CD14-positive monocyte (primary cell): ENCODE data around the gene ZNF726. TPM values are rescaled to one million over a fixed set of nuclear protein-coding genes. Genes with fewer than 3 reads are reported as not detected.

Source experiments
- DNase-seq, 3 donors: peaks; one replicate each; pipeline ENCODE4 v3.0.0-alpha.2; 2011 to 2022
- H2AFZ ChIP-seq: 2 replicates; pipeline ENCODE4 v1.6.0; 2012; ENCODE audit warnings: mild to moderate bottlenecking, low read depth, low read length, inconsistent platforms; ENCODE audit not compliant: insufficient read depth, poor library complexity, severe bottlenecking
- H3K27ac ChIP-seq, 2 donors: 1 replicate in 1 of 2; 2 replicates in 1 of 2; pipeline ENCODE4 v1.5.1; 2012 to 2013; ENCODE audit warnings: low read length in 2 of 2, control low read depth in 1 of 2, inconsistent platforms in 1 of 2, low read depth in 1 of 2, mild to moderate bottlenecking in 1 of 2
- H3K27me3 ChIP-seq, 2 donors: one replicate each; pipeline versions ENCODE4 v1.6.0 to v1.6.1; 2011 to 2013; ENCODE audit warnings: low read length in 2 of 2; ENCODE audit not compliant: control insufficient read depth in 2 of 2, insufficient read depth in 2 of 2
- H3K36me3 ChIP-seq, 2 donors: replicated peaks in 1 of 2; 1 replicate in 1 of 2; 2 replicates in 1 of 2; pipeline versions ENCODE4 v1.5.1 to v1.6.1; 2012 to 2013; ENCODE audit warnings: low read length in 2 of 2, control low read depth in 1 of 2, inconsistent platforms in 1 of 2, mild to moderate bottlenecking in 1 of 2; ENCODE audit not compliant: insufficient read depth in 2 of 2, control insufficient read depth in 1 of 2
- H3K4me1 ChIP-seq, 2 donors: 1 replicate in 1 of 2; 2 replicates in 1 of 2; pipeline versions ENCODE4 v1.5.1 to v1.6.1; 2012 to 2013; ENCODE audit warnings: low read length in 2 of 2, control low read depth in 1 of 2, inconsistent platforms in 1 of 2, mild to moderate bottlenecking in 1 of 2, moderate library complexity in 1 of 2; ENCODE audit not compliant: insufficient read depth in 2 of 2, control insufficient read depth in 1 of 2
- H3K4me2 ChIP-seq: replicated peaks from 2 replicates; pipeline ENCODE3; 2012; ENCODE audit warnings: low read length, moderate library complexity, mild to moderate bottlenecking; ENCODE audit not compliant: poor library complexity, severe bottlenecking; ENCODE audit errors: extremely low read depth
- H3K4me3 ChIP-seq, 3 experiments: fragments of 200-600 bp in 1 of 3; sonication (generic) in 1 of 3; replicated peaks in 1 of 3; 1 replicate in 2 of 3; 2 replicates in 1 of 3; pipeline ENCODE4 v1.5.1; 2011 to 2013; ENCODE audit warnings: low read length in 3 of 3, mild to moderate bottlenecking in 3 of 3, control low read depth in 2 of 3, low read depth in 2 of 3, inconsistent platforms in 1 of 3, moderate library complexity in 1 of 3
- H3K79me2 ChIP-seq: 2 replicates; pipeline ENCODE4 v1.6.0; 2012; ENCODE audit warnings: mild to moderate bottlenecking, control low read depth, inconsistent platforms, low read length, moderate library complexity; ENCODE audit not compliant: insufficient read depth
- H3K9ac ChIP-seq: 2 replicates; pipeline ENCODE4 v1.6.0; 2017; ENCODE audit warnings: low read length, mild to moderate bottlenecking; ENCODE audit not compliant: insufficient read depth, poor library complexity, severe bottlenecking
- H3K9me3 ChIP-seq, 2 donors: replicated peaks in 1 of 2; 1 replicate in 1 of 2; 2 replicates in 1 of 2; pipeline versions ENCODE4 v1.5.1 to v1.6.1; 2012 to 2013; ENCODE audit warnings: low read length in 2 of 2, control low read depth in 1 of 2; ENCODE audit not compliant: control insufficient read depth in 1 of 2, insufficient read depth in 1 of 2
- H4K20me1 ChIP-seq: 2 replicates; pipeline ENCODE4 v1.6.0; 2012; ENCODE audit warnings: mild to moderate bottlenecking, low read length, control low read depth, moderate library complexity; ENCODE audit not compliant: insufficient read depth
- H3K27ac Mint-ChIP-seq, 7 donors: one replicate each; pipeline ENCODE4 v1.8.0; 2020; ENCODE audit warnings: mild to moderate bottlenecking in 7 of 7, mixed read lengths in 7 of 7, moderate library complexity in 6 of 7, inconsistent platforms in 2 of 7
- H3K27me3 Mint-ChIP-seq, 3 donors: one replicate each; pipeline ENCODE4 v1.8.0; 2021 to 2022; ENCODE audit warnings: low read depth in 3 of 3, mild to moderate bottlenecking in 3 of 3, mixed read lengths in 3 of 3, moderate library complexity in 3 of 3, inconsistent platforms in 1 of 3
- H3K36me3 Mint-ChIP-seq, 2 donors: one replicate each; pipeline ENCODE4 v1.8.0; 2020; ENCODE audit warnings: mixed read lengths in 2 of 2, inconsistent platforms in 1 of 2, mild to moderate bottlenecking in 1 of 2
- H3K4me1 Mint-ChIP-seq: one replicate; pipeline ENCODE4 v1.8.0; 2020; ENCODE audit warnings: mild to moderate bottlenecking, mixed read lengths
- H3K4me3 Mint-ChIP-seq, 2 donors: one replicate each; pipeline ENCODE4 v1.8.0; 2020; ENCODE audit warnings: mild to moderate bottlenecking in 2 of 2, mixed read lengths in 2 of 2, moderate library complexity in 1 of 2
- H3K9me3 Mint-ChIP-seq, 7 donors: one replicate each; pipeline ENCODE4 v1.8.0; 2020 to 2022; ENCODE audit warnings: mixed read lengths in 7 of 7, mild to moderate bottlenecking in 6 of 7, moderate library complexity in 6 of 7, inconsistent platforms in 2 of 7
- WGBS: methylation state at CpG from one replicate; pipeline ENCODE4 v1.1.5; 2013; ENCODE audit warnings: missing lambda C conversion rate; ENCODE audit not compliant: insufficient coverage; 5-methylcytosine and 5-hydroxymethylcytosine counted together
- intact Hi-C, 2 donors: fragments of 100-400 bp; cut with micrococcal nuclease; formaldehyde crosslinking; loops; one replicate each; pipeline versions ENCODE4 v1.15.0 to v1.15.1; 2023
- polyA plus RNA-seq, 3 donors: library from polyadenylated mRNA; depleted of rRNA in 1 of 3; unstranded in 2 of 3; stranded (reverse) in 1 of 3; fragments of 300-500 nt in 2 of 3; fragments of >200 nt in 1 of 3; fragmentation: Illumina TruSeq in 2 of 3; gene quantifications; 1 replicate in 2 of 3; 2 replicates in 1 of 3; pipeline ENCODE4 v1.2.3, GENCODE V29; 2012 to 2021
- TF ChIP-seq, protein P1 (sequence below): fragments of 200-600 bp; IDR thresholded peaks from one replicate; pipeline ENCODE4 v1.8.0; 2022; ENCODE audit warnings: antibody characterized with exemption, mild to moderate bottlenecking

The ZNF726 gene
- polyA plus RNA-seq, 3 donors, result 0.10 to 0.34 (median 0.28) TPM

DNA sequence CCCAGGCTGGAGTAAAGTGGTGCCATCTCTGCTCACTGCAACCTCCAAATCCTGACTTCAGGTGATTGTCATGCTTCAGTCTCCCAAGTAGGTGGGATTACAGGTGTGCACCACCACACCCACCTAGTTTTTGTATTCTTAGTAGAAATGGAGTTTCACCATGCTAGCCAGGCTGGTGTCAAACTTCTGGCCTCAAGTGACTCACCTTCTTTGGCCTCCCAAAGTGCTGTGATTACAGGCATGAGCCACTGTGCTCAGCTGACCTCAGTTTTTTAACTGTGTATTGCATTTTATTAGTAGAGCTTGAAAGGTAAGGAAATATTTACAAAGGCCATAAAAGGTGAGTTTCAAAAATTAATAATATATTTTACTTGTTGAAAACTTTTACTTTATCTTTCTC, 2.3 kb downstream of the ZNF726 start:
- H3K36me3 Mint-ChIP-seq, result peaks cover 22 to 35% of the 10 kb centered on the region in 2 donors
- Histone ChIP-seq H3K79me2 (peaks cover 4% of the 10 kb centered on the region), H3K9me3 (peaks cover 32 to 40% of the 10 kb centered on the region in 2 donors), H2AFZ (no peak overlapping the region), H3K4me1 (peaks cover 3 to 7% of the 10 kb centered on the region in 2 donors), H3K27ac (no peak overlapping the region), H3K9ac (no peak overlapping the region), H3K27me3 (no peaks in the 10 kb centered on the region), H4K20me1 (no peaks in the 10 kb centered on the region), H3K4me2 (no peak overlapping the region), H3K36me3 (peaks cover 4 to 19% of the 10 kb centered on the region in 2 donors), H3K4me3 (no peak overlapping the region)
- peaks cover 12% of the 10 kb centered on the region for H3K4me1 Mint-ChIP-seq
- H3K9me3 Mint-ChIP-seq, result peaks cover 19 to 59% (median 43%) of the 10 kb centered on the region in 7 donors
- H3K27ac Mint-ChIP-seq, result no peak overlapping the region
- no peak for DNase-seq
- TF ChIP-seq, protein P1, sequence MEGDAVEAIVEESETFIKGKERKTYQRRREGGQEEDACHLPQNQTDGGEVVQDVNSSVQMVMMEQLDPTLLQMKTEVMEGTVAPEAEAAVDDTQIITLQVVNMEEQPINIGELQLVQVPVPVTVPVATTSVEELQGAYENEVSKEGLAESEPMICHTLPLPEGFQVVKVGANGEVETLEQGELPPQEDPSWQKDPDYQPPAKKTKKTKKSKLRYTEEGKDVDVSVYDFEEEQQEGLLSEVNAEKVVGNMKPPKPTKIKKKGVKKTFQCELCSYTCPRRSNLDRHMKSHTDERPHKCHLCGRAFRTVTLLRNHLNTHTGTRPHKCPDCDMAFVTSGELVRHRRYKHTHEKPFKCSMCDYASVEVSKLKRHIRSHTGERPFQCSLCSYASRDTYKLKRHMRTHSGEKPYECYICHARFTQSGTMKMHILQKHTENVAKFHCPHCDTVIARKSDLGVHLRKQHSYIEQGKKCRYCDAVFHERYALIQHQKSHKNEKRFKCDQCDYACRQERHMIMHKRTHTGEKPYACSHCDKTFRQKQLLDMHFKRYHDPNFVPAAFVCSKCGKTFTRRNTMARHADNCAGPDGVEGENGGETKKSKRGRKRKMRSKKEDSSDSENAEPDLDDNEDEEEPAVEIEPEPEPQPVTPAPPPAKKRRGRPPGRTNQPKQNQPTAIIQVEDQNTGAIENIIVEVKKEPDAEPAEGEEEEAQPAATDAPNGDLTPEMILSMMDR, result no peak
- peaks cover 0 to 10% (median 0%) of the 10 kb centered on the region in 3 donors for H3K27me3 Mint-ChIP-seq
- no peak overlapping the region for H3K4me3 Mint-ChIP-seq
- intact Hi-C loops, result loop anchor here in 1 of 2 donors (10.0 kb wide), 1 partner anchor 118 kb away; no protein-coding TSS in a partner anchor

DNA sequence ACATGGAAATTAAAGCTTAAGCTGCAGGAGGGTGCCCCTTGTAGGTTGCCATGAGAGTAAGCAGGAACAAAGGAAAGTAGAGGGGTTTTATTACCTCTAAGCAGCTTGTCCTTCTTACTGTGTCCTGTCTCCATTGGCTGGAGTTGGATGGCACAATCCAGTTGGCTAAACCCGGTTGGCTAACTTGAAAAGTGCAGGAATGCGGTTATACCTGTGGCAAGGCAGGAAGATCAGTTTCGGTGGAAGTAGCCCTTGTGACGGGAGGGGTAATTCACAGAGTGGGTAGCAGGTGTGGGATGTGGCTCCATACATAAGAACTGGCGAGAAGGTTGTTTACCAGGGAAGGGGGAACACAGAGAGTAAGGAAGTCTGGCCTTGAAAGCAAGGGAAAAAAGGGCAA, 3.2 kb downstream of the ZNF726 start:
- H3K9ac ChIP-seq, result no peak overlapping the region
- H3K4me2 ChIP-seq, result no peak overlapping the region
- Mint-ChIP-seq H3K4me3 (no peak overlapping the region), H3K36me3 (peaks cover 29 to 41% of the 10 kb centered on the region in 2 donors), H3K27me3 (peaks cover 0 to 8% (median 0%) of the 10 kb centered on the region in 3 donors), H3K4me1 (peaks cover 12% of the 10 kb centered on the region), H3K27ac (no peak overlapping the region), H3K9me3 (peaks cover 23 to 58% (median 43%) of the 10 kb centered on the region in 7 donors)
- H2AFZ ChIP-seq, result no peak overlapping the region
- H3K27ac ChIP-seq, result no peak overlapping the region
- H4K20me1 ChIP-seq, result no peaks in the 10 kb centered on the region
- H3K4me3 ChIP-seq, result no peak overlapping the region
- no peaks in the 10 kb centered on the region for H3K27me3 ChIP-seq
- peaks cover 4% of the 10 kb centered on the region for H3K79me2 ChIP-seq
- no peak for DNase-seq
- peaks cover 4 to 26% of the 10 kb centered on the region in 2 donors for H3K36me3 ChIP-seq
- 92% methylated on average over 4 of the region's 5 CpGs for WGBS
- peaks cover 29 to 39% of the 10 kb centered on the region in 2 donors for H3K9me3 ChIP-seq
- peaks cover 3 to 7% of the 10 kb centered on the region in 2 donors for H3K4me1 ChIP-seq
- TF ChIP-seq, protein P1, result no peak
- intact Hi-C loops, result loop anchor here in 1 of 2 donors (10.0 kb wide), 1 partner anchor 117 kb away; no protein-coding TSS in a partner anchor
